ENCODE data around the gene CLPSL1.

DNA sequence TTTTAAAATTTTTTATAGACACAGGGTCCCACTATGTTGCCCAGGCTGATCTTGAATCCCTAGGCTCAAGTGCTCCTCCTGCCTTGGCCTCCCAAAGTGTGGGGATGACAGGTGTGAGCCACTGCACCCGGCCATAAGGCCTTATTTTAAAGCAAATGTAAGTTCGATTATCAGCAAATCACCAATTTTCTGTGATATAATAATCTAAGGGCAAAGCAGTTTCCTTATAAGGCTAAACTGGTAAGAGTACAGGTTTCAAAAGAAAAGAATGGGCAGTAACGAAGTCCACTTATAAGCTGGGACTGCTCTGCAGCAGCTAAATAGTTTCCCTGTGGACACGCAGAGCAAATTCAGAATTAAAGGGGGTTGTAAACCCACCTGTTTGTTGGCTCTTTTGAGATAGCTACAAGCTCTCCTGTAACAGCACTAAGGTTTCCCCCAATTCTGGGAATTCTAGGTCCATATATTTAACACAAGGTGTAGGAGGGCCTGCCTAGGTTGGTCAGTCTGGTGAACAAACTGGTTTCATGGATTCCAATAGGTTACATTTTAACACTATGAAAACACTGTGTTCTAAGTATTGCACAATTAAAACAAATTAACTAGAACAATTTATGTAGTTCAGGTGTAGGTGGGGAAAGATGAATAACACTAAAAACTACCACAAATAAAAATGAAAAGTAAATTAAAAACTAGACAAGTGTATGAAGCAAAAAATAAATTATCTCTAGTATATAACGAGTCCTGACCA is 50.6 kb downstream of the CLPSL1 start:
- no peak for TF ChIP-seq POLR2A (IDR thresholded peaks at IDR 0.05; ENCODE audit: low read depth, low read length)
- no peak for TF ChIP-seq CTCF (IDR thresholded peaks at IDR 0.05; ENCODE audit: extremely low read depth in 1 of 2, insufficient read depth in 1 of 2, low read depth in 1 of 2, low read length in 2 of 2)
- no peak for TF ChIP-seq EZH2 (IDR thresholded peaks at IDR 0.05; ENCODE audit: borderline replicate concordance, low read depth, low read length, severe bottlenecking)
